SU-DHL-6 (cell line): ENCODE results near the gene CLDN14.

ENCODE experiments used
- H2AFZ ChIP-seq: fragments of 200-600 bp; sonication (generic); 2 replicates; pipeline ENCODE4 v1.6.1; 2014; ENCODE audit warnings: low read depth, mild to moderate bottlenecking, moderate library complexity, mixed read lengths, antibody characterized with exemption, low read length; ENCODE audit not compliant: severe bottlenecking
- H3F3A ChIP-seq: fragments of 200-600 bp; shearing (Covaris generic); 2 replicates; pipeline ENCODE4 v1.6.0; 2016; ENCODE audit warnings: antibody characterized with exemption, mild to moderate bottlenecking; ENCODE audit not compliant: insufficient read depth
- H3K27ac ChIP-seq: fragments of 200-600 bp; sonication (generic); 2 replicates; pipeline ENCODE4 v1.5.1; 2016; ENCODE audit warnings: low read depth, mild to moderate bottlenecking, low read length, moderate library complexity, mixed read lengths
- H3K27me3 ChIP-seq: fragments of 200-600 bp; sonication (generic), shearing (Covaris generic); 2 replicates; pipeline ENCODE4 v1.6.0; 2014; ENCODE audit warnings: mild to moderate bottlenecking, low read length
- H3K36me3 ChIP-seq: fragments of 200-600 bp; sonication (generic); 2 replicates; pipeline ENCODE4 v1.6.1; 2014; ENCODE audit warnings: mild to moderate bottlenecking, low read length, mixed read lengths
- H3K4me2 ChIP-seq: fragments of 300-600, 200-600 bp; shearing (Covaris generic), sonication (generic); 2 replicates; pipeline ENCODE4 v1.6.0; 2014; ENCODE audit warnings: low read length, low read depth, mild to moderate bottlenecking; ENCODE audit not compliant: poor library complexity, severe bottlenecking
- H3K4me3 ChIP-seq: fragments of 200-600 bp; sonication (generic); 2 replicates; pipeline ENCODE4 v1.5.1; 2014; ENCODE audit warnings: antibody characterized with exemption, low read length, mild to moderate bottlenecking, mixed read lengths; ENCODE audit not compliant: insufficient read depth, poor library complexity, severe bottlenecking
- H3K79me2 ChIP-seq: fragments of 200-600 bp; sonication (generic); 2 replicates; pipeline ENCODE4 v1.6.1; 2014; ENCODE audit warnings: mild to moderate bottlenecking, low read length, moderate library complexity; ENCODE audit not compliant: insufficient read depth
- H3K9ac ChIP-seq: fragments of 200-600 bp; sonication (generic); 2 replicates; pipeline ENCODE4 v1.7.0; 2014; ENCODE audit warnings: mild to moderate bottlenecking, low read length
- H3K9me2 ChIP-seq: fragments of 200-600 bp; sonication (generic); replicated peaks from 2 replicates; pipeline ENCODE4 v1.6.1; 2014; ENCODE audit warnings: low read length; ENCODE audit not compliant: insufficient read depth
- H3K9me3 ChIP-seq: fragments of 200-600 bp; sonication (generic); 2 replicates; pipeline ENCODE4 v1.6.1; 2014; ENCODE audit warnings: low read length, mixed read lengths; ENCODE audit not compliant: insufficient read depth
- H4K20me1 ChIP-seq: fragments of 200-600 bp; sonication (generic); 2 replicates; pipeline ENCODE4 v1.6.1; 2014; ENCODE audit warnings: low read depth, mild to moderate bottlenecking, antibody characterized with exemption, low read length, moderate library complexity, mixed read lengths
- CTCF ChIP-seq: fragments of 200-600 bp; sonication (generic); IDR thresholded peaks from one replicate; pipeline ENCODE4 v1.5.1; 2017; ENCODE audit warnings: antibody characterized with exemption, mild to moderate bottlenecking, low read length, moderate library complexity; ENCODE audit not compliant: insufficient read depth, poor library complexity, severe bottlenecking
- EZH2phosphoT487 ChIP-seq: fragments of 200-600 bp; sonication (generic), shearing (Covaris generic); conservative IDR thresholded peaks from 2 replicates; pipeline ENCODE4 v1.6.1; 2018; ENCODE audit warnings: mild to moderate bottlenecking, antibody characterized with exemption, low read length, moderate library complexity, mixed read lengths

The CLDN14 gene

DNA sequence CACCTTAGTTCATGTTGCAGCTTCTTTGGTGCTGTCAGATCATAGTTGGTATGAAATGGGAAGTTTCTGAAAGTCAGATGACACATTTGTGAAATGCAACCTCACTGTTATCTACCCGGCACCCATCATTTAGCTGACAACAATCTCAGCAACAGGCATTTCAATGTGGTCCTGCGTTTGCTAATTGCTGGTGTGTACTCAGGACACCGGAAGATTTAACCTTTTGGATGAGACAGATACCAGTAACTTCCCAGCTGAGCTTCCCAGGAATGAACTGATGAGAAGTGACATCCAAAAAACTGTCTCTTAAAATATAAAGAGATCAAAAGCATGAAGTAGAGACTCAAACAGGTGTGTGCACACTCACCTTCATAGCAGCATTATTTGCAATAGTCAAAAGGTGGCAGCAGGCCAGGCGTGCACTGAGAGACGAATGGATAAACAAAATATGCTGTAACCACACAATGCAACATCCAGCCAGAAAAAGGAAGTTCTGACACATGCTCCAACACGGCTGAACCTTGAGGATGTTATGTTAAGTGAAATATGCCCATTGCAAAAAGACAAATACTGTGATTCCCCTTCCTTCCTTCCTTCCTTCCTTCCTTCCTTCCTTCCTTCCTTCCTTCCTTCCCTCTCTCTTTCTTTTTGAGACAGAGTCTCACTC lies 7.9 kb upstream of the CLDN14 start:
- Histone ChIP-seq H3K4me2 (no peak overlapping the region), H3K9me2 (no peaks in the 10 kb centered on the region), H3K27me3 (no peaks in the 10 kb centered on the region), H3K9me3 (no peaks in the 10 kb centered on the region), H3K36me3 (no peaks in the 10 kb centered on the region), H3K9ac (no peak overlapping the region), H2AFZ (no peak overlapping the region), H4K20me1 (no peaks in the 10 kb centered on the region), H3K27ac (no peak overlapping the region), H3K4me3 (no peak overlapping the region), H3F3A (no peaks in the 10 kb centered on the region), H3K79me2 (no peaks in the 10 kb centered on the region)
- TF ChIP-seq EZH2phosphoT487, result no peak

DNA sequence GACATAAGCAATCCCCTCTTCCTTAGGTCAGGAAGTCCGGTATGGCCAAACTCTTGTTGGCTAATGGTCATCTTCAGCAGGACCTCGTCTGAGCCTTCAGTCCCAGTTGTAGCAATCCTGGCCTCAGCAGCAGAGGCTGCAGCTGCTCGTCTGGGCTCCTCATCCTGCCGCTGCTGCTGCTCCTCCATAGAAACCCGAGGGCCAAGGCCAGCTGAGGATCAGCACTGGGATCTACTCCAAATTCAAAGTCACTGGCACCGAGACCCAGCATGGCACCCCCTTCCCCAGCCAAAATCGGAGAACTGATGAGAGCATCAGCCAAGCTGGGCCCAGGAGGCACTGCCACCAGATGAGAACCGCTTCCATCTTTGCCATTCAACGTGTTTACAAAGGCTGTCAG lies 6.3 kb upstream of the CLDN14 start:
- Histone ChIP-seq H3K9me3 (no peaks in the 10 kb centered on the region), H2AFZ (no peak overlapping the region)
- no peak for TF ChIP-seq EZH2phosphoT487
- no peak for TF ChIP-seq CTCF

DNA sequence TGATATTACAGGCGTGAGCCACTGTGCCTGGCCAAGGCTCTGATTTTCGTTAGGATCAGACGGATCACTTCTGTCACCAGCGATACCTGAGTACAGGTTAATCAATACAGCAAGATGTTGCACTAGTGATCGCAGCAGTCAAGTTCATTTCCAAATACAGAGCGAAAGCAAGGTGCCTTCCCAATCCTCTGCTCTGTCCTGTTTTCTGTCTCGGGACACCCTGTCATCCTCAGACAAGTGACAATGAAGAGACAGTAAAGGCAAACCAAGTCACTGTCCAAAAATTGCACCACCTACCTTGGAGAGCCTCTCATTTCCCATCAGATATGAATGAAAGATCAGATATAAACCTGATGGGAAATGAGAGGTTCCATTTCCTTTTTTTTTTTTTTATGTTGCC lies 5.6 kb upstream of the CLDN14 start:
- no peaks in the 10 kb centered on the region for H3K9me3 ChIP-seq
- no peaks in the 10 kb centered on the region for H4K20me1 ChIP-seq
- no peaks in the 10 kb centered on the region for H3K36me3 ChIP-seq
- no peak overlapping the region for H3K27ac ChIP-seq
- no peak overlapping the region for H3K9ac ChIP-seq
- no peak for TF ChIP-seq CTCF
- no peak for TF ChIP-seq EZH2phosphoT487
- no peaks in the 10 kb centered on the region for H3K27me3 ChIP-seq
- no peaks in the 10 kb centered on the region for H3K79me2 ChIP-seq
- no peak overlapping the region for H3K4me3 ChIP-seq
- no peaks in the 10 kb centered on the region for H3F3A ChIP-seq
- no peak overlapping the region for H3K4me2 ChIP-seq
- H3K9me2 ChIP-seq, result no peaks in the 10 kb centered on the region
- no peak overlapping the region for H2AFZ ChIP-seq

More for the DNA sequence above, 6.3 kb upstream of the CLDN14 start:
- Histone ChIP-seq H3K36me3 (no peaks in the 10 kb centered on the region), H3K79me2 (no peaks in the 10 kb centered on the region), H3F3A (no peaks in the 10 kb centered on the region), H3K9me2 (no peaks in the 10 kb centered on the region), H3K4me3 (no peak overlapping the region), H3K9ac (no peak overlapping the region), H3K4me2 (no peak overlapping the region), H3K27ac (no peak overlapping the region), H3K27me3 (no peaks in the 10 kb centered on the region), H4K20me1 (no peaks in the 10 kb centered on the region)

- no peak overlapping the region for H3K9ac ChIP-seq
- no peak overlapping the region for H2AFZ ChIP-seq
- H3K27ac ChIP-seq, result no peak overlapping the region
- no peaks in the 10 kb centered on the region for H3K9me3 ChIP-seq
- no peaks in the 10 kb centered on the region for H3K27me3 ChIP-seq
- H3K4me2 ChIP-seq, result no peak overlapping the region
- no peaks in the 10 kb centered on the region for H3K9me2 ChIP-seq
- no peaks in the 10 kb centered on the region for H3F3A ChIP-seq
- H3K79me2 ChIP-seq, result no peaks in the 10 kb centered on the region
- H4K20me1 ChIP-seq, result no peaks in the 10 kb centered on the region
- H3K4me3 ChIP-seq, result no peak overlapping the region
- no peaks in the 10 kb centered on the region for H3K36me3 ChIP-seq
- TF ChIP-seq EZH2phosphoT487, result no peak
Observed at GRCh38 chr21:36483095-36483494, 3.2 kb upstream of the CLDN14 start.
